Fibroblast of pulmonary artery (primary cell): ENCODE data around the gene VWF.

Source experiments
- DNase-seq: peaks from one replicate; pipeline ENCODE4 v3.0.0-alpha.2; 2010; ENCODE audit warnings: low read depth
- H3K4me3 ChIP-seq: replicated peaks from 2 replicates; pipeline ENCODE4 v1.5.1; 2011; ENCODE audit warnings: low read depth, mild to moderate bottlenecking, control low read depth, low read length, moderate library complexity
- TF ChIP-seq, protein P1 (sequence below): IDR thresholded peaks from 2 replicates; pipeline ENCODE4 v1.5.1; 2011; ENCODE audit warnings: mild to moderate bottlenecking, control low read depth, low read length, inconsistent platforms; ENCODE audit errors: missing control alignments

Gene VWF

GRCh38 chr12:6124411-6125309 lies at the start of gene VWF:
TSS of gene VWF (minus strand) at chr12:6124670. CDS start at chr12:6123196, 1,474 bp downstream.
- no peak within 1 kb of the TSS for H3K4me3 ChIP-seq
- TF ChIP-seq, protein P1, sequence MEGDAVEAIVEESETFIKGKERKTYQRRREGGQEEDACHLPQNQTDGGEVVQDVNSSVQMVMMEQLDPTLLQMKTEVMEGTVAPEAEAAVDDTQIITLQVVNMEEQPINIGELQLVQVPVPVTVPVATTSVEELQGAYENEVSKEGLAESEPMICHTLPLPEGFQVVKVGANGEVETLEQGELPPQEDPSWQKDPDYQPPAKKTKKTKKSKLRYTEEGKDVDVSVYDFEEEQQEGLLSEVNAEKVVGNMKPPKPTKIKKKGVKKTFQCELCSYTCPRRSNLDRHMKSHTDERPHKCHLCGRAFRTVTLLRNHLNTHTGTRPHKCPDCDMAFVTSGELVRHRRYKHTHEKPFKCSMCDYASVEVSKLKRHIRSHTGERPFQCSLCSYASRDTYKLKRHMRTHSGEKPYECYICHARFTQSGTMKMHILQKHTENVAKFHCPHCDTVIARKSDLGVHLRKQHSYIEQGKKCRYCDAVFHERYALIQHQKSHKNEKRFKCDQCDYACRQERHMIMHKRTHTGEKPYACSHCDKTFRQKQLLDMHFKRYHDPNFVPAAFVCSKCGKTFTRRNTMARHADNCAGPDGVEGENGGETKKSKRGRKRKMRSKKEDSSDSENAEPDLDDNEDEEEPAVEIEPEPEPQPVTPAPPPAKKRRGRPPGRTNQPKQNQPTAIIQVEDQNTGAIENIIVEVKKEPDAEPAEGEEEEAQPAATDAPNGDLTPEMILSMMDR = no peak
- no peak for DNase-seq

DNA sequence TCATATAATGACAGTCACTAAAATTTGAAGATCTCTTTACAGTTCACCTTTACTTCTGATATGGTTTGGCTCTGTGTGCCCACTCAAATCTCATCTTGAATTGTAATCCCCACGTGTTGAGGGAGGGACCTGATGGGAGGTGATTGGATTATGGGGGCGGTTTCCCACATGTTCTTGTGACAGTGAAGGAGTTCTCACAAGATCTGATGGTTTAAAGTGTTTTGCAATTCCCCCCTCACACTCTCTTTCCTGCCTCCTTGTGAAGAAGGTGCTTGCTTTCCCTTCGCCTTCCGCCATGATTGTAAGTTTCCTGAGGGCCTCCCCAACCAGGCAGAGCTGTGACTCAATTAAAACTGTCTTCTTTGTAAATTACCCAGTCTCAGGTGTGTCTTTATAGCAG lies 48.4 kb upstream of the VWF start:
- DNase-seq = no peak
- H3K4me3 ChIP-seq = no peak overlapping the region
- TF ChIP-seq, protein P1 = no peak

DNA sequence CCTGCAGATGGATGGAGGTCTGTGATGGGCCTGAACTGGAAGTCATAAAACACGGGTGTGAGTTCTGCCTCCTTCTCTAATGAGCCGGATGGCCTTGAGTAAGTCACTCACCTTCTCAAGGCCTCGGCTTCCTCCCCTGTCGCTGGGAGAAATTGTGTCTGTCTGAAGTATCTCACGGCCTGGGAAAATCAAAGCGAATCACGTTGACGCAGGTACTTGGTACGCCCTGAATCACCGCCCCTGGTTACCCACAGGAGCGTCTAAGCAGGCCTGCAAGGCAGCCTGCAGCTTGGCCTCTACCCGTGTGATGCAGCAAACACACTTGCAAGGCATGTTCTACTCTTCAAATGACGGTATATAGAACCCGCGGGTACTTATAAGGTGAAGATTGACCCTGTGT lies 47.6 kb upstream of the VWF start:
- TF ChIP-seq, protein P1 = no peak
- no peak for DNase-seq
- H3K4me3 ChIP-seq = no peak overlapping the region

DNA sequence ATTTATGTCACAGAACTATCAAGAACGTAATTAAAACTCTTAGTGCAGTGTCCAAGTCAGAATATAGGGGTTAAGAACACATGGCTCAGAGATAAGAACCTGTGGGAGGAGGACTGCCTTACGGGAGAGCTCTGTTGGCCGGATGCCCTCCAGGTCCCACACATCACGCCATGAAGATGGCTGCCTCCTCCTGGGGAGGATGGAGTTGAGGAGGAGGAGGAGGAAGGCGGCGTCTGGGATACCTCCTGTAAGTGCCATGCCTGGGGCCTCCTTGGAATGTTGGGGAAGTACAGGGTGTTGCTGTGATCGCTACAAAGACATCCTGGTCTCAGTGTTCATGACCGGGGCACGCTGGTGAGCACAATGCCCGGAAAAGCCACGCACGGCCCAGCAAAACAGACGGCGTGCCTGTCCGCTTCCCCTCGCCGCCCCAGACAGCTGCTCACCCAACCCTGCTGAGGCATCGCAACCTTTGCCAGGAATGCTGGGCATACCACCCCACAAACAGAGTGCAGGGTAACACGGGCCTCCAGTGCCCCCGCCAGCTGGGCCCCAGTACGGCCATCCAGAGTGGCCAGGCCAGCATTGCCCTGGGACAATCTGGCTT lies 47.0 kb upstream of the VWF start:
- peak; percentile 90 for DNase-seq
- no peak overlapping the region for H3K4me3 ChIP-seq
- TF ChIP-seq, protein P1 = no peak

DNA sequence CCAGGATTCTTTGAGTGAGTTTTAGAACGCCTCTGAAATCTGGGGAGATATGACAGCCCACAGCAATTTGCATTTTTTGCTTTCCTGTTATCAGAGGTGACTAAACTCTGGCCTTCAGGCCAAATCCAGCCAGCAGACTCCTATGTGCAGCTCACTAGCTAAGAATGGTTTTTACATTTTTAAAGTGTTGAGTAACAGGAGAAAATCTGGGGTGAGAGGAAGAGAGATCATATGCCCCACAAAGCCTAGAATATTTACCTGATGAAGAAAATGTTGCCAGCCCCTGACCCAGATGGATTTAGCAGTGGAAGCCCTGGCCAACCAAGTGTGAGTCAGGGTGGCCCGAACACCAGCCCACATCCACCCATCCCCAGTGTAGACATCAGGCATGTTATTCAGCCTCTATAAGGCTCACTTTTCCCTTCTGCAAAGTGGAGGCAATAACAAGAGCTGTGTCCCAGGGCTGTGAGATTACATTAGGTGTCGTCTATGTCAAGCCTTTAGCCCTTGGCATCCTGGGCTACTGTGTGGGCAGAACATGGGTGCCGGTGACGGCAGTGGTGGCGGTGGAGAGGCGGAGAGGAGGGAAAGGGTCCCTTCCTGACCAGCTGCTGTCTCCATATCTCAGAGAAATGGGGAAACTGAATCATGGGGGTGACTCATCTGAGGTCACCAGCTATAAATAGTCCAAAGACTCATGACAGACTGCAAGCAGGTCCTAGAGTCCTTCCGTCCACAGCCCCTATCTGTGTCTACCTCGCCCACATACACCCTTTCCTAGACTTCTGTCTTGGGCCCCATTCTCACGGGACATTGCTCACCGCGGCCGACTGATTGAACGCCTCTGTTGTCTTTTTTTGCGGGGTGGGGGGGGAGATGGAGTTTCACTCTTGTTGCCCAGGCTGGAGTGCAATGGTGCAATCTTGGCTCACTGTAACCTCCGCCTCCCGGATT lies 43.1 kb upstream of the VWF start:
- TF ChIP-seq, protein P1 = no peak
- DNase-seq = peak; percentile 98
- no peak overlapping the region for H3K4me3 ChIP-seq

DNA sequence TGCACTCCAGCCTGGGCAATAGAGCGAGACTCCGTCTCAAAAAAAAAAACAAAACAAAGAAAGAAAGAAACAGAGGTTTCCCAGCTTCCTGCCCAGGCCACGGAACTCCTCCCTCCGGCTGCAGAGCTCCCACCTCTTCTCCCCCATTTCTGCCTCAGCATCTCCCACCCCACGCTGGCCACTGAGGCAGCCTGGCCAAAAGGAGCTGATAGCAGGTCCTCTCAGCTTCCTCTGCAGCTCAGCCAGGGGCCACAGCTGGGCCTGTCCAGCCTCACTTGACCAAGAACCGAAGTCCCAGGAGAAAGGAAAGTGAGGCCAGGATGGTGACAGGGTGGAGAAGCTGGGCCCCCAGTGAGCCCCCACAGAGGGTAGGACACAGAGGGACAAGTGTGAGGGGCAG lies 42.3 kb upstream of the VWF start:
- TF ChIP-seq, protein P1 = no peak
- H3K4me3 ChIP-seq = no peak overlapping the region
- no peak for DNase-seq
